Measurements from ENCODE around the gene HDLBP. TPM values are rescaled to one million over a fixed set of nuclear protein-coding genes. Genes with fewer than 3 reads are reported as not detected.

Gene HDLBP
- total and polyA plus RNA-seq, 10 donors: 46.1 to 333 (median 244) TPM

DNA sequence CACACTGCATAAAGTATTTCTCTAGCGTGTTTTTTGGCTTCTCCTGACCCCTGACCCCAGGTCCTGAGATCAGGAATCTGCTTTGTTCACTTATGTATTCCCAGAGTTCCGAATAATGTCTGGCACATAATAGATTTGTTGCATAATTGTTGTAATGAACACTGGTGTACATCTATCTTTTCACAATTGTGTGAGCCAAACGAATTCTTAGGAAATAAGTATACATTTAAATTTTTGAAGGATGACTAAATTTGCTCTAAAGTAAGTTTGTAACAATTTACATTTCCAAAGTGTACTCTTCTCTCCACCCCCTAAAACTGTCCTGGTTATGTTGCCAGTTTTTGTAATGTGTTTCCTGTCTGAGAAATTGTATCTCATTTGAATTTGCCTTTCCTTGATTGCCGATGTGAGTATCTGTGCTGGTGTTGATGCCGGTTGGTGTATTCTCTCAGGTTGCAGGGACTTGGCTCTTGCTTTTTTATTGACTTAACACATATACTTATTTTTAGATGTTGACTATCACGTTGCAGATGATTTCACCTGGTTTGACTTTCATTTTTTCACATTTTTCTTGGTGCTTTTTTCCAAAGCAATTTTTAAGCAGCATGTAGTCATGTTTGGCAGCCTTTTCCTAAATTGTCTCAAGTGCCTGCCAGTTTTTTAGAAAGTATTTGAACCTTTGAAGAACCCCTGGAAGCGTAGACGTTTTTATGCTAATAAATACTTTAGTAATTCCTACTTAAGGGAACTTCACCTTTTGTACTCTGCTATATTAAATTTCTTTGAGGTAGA is 24.6 kb upstream of the HDLBP start:
- Histone ChIP-seq H3K4me3 (no peak overlapping the region), H3K27ac (peak overlapping the region in 3 of 8 donors; percentile 1 to 45 (median 32)), H3K27me3 (replicated peaks in 1 of 7) (no peaks in the 10 kb centered on the region), H3K9me3 (no peaks in the 10 kb centered on the region), H3K36me3 (peaks cover 5 to 95% (median 77%) of the 10 kb centered on the region in 6 donors), H3K4me1 (peaks cover 0 to 39% (median 12%) of the 10 kb centered on the region in 6 donors)
- intact Hi-C loops (cut with DNase I; ENCODE audit: low total_unique reads): loop anchor here (10.0 kb wide), 1 partner anchor 65 kb away; no protein-coding TSS in a partner anchor
- TF ChIP-seq, protein P1, sequence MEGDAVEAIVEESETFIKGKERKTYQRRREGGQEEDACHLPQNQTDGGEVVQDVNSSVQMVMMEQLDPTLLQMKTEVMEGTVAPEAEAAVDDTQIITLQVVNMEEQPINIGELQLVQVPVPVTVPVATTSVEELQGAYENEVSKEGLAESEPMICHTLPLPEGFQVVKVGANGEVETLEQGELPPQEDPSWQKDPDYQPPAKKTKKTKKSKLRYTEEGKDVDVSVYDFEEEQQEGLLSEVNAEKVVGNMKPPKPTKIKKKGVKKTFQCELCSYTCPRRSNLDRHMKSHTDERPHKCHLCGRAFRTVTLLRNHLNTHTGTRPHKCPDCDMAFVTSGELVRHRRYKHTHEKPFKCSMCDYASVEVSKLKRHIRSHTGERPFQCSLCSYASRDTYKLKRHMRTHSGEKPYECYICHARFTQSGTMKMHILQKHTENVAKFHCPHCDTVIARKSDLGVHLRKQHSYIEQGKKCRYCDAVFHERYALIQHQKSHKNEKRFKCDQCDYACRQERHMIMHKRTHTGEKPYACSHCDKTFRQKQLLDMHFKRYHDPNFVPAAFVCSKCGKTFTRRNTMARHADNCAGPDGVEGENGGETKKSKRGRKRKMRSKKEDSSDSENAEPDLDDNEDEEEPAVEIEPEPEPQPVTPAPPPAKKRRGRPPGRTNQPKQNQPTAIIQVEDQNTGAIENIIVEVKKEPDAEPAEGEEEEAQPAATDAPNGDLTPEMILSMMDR (IDR thresholded peaks at IDR 0.05 in 8 of 11, conservative IDR thresholded peaks at IDR 0.05 in 3 of 11): no peak
- no peak for TF ChIP-seq POLR2AphosphoS5 (IDR thresholded peaks at IDR 0.05)
- no peak for TF ChIP-seq POLR2A (IDR thresholded peaks at IDR 0.05)
- no peak for DNase-seq
- WGBS, 5 donors: 64 to 79% (median 70%) methylated on average over 8 of the region's 8 CpGs

DNA sequence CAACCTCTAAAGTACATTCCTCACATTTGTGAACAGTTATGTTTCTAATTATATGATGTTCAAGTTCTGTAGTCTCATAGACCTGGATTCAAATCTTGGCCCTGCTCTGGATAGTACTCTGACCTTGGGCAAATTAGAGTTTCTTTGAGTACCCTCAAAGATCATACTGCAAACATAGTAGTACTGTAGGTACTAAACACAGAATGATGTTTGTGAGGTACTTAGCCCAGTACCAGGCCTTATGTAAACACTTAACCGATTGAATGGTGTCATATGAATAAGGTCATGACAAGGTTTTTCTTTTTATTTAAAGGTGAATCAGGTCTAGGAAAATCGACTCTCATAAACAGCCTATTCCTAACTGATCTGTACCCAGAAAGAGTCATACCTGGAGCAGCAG is 19.3 kb upstream of the HDLBP start:
- Histone ChIP-seq H3K4me1 (peaks cover 0 to 24% (median 10%) of the 10 kb centered on the region in 6 donors), H3K27ac (no peak overlapping the region), H3K4me3 (no peak overlapping the region), H3K36me3 (peaks cover 0 to 95% (median 46%) of the 10 kb centered on the region in 6 donors), H3K9me3 (no peaks in the 10 kb centered on the region), H3K27me3 (replicated peaks in 1 of 7) (no peaks in the 10 kb centered on the region)
- TF ChIP-seq POLR2A (IDR thresholded peaks at IDR 0.05) (no peak), POLR2AphosphoS5 (IDR thresholded peaks at IDR 0.05) (no peak)
- TF ChIP-seq, protein P1 (IDR thresholded peaks at IDR 0.05 in 8 of 11, conservative IDR thresholded peaks at IDR 0.05 in 3 of 11): no peak
- 89 to 95% (median 91%) methylated on average over 2 of the region's 2 CpGs for WGBS, 5 donors
- no peak for DNase-seq
- intact Hi-C loops (cut with DNase I; ENCODE audit: low total_unique reads): loop anchor here (10.0 kb wide), 1 partner anchor 60 kb away; no protein-coding TSS in a partner anchor

DNA sequence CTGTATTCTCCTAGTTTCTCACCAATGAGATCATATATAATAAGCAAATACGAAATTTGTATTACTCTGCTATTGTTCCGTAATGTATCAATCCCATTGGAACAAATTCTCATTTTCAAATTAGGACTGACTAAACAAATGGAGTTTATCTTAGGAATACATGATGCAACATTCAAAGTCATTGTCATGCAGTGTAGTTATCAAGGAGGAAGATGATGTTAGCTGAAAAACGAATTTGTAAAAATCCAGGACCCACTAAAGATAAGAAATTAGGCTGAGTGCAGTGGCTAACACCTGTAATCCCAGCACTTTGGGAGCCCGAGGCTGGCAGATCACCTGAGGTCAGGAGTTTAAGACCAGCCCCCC is 15.1 kb upstream of the HDLBP start:
- 90 to 98% (median 93%) methylated on average over 4 of the region's 4 CpGs for WGBS, 5 donors
- H3K4me3 ChIP-seq: no peak overlapping the region
- H3K9me3 ChIP-seq: no peaks in the 10 kb centered on the region
- no peaks in the 10 kb centered on the region for H3K27me3 ChIP-seq (replicated peaks in 1 of 7)
- no peak overlapping the region for H3K27ac ChIP-seq
- H3K4me1 ChIP-seq: peaks cover 0 to 7% (median 0%) of the 10 kb centered on the region in 6 donors
- peaks cover 0 to 100% (median 32%) of the 10 kb centered on the region in 6 donors for H3K36me3 ChIP-seq
- DNase-seq: no peak
- intact Hi-C loops (cut with DNase I; ENCODE audit: low total_unique reads): loop anchor here (10.0 kb wide), 1 partner anchor 56 kb away; no protein-coding TSS in a partner anchor
- TF ChIP-seq POLR2A (IDR thresholded peaks at IDR 0.05) (no peak), POLR2AphosphoS5 (IDR thresholded peaks at IDR 0.05) (no peak)
- TF ChIP-seq, protein P1 (IDR thresholded peaks at IDR 0.05 in 8 of 11, conservative IDR thresholded peaks at IDR 0.05 in 3 of 11): no peak

All from spleen (tissue), 11 donors.